T-helper 1 cell treated with Interleukin-12 subunit alpha and Interleukin-12 subunit beta and Interleukin-4 antibody, amounts not matched to agents 30 μg/mL and 1 μg/mL, for 36 hours (primary cell): ENCODE results near the gene SH3RF3.

ENCODE experiments used
- H3K27ac Mint-ChIP-seq: one replicate; pipeline ENCODE4 v1.8.0; 2021; ENCODE audit warnings: mild to moderate bottlenecking, mixed read lengths
- H3K27me3 Mint-ChIP-seq: one replicate; pipeline ENCODE4 v1.8.0; 2021; ENCODE audit warnings: low read depth, mixed read lengths
- H3K36me3 Mint-ChIP-seq: one replicate; pipeline ENCODE4 v1.8.0; 2021; ENCODE audit warnings: low read depth, mixed read lengths
- H3K4me1 Mint-ChIP-seq: one replicate; pipeline ENCODE4 v1.8.0; 2021; ENCODE audit warnings: low read depth, mixed read lengths
- H3K4me3 Mint-ChIP-seq: one replicate; pipeline ENCODE4 v1.8.0; 2021; ENCODE audit warnings: mild to moderate bottlenecking, moderate library complexity, mixed read lengths
- H3K9me3 Mint-ChIP-seq: one replicate; pipeline ENCODE4 v1.8.0; 2021; ENCODE audit warnings: mixed read lengths

Gene SH3RF3

DNA sequence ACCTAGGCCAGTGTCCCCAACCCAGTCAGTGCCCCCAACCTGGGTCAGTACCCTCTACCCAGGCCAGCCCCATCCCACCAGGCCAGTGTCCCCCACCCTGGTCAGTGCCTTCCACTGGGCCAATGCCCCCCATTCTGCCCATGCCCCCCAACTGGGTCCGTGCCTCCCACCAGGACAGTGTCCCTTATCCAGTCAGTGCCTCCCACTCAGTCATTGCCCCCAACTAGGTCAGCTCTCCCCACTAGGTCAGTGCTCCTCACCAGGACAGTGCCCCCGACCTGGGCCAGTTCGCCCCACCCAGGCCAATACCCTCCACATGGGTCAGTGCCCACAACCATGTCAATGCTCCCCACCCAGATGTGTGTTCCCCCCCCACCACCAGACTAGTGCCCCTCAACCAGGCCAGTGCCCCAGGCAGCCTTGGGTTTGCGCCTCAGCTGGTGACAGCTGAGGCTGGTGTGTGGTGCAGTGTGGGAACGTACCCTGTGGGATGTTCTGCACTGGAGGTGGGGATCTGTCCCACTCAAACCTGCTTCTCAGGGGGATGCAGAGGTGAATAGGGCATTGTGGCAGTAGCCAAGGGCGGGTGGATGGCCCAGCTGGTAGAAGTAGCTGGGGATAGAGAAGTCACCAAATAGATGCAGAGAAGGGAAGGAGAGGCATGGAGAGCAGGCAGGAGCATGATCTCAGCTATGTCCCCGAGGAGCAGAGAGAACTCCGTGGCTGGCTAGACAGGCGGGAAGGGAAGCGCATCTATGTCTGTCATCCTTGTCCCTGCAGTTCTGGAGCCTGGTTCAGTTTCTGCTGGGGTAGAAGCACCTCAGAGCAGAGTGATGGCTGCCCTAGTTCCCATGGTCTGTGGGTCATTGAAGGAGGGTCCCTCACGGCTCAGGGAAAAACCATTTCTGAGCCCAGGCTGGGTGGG, 168.8 kb downstream of the SH3RF3 start:
- Mint-ChIP-seq H3K36me3 (no peaks in the 10 kb centered on the region), H3K27ac (no peak overlapping the region)

DNA sequence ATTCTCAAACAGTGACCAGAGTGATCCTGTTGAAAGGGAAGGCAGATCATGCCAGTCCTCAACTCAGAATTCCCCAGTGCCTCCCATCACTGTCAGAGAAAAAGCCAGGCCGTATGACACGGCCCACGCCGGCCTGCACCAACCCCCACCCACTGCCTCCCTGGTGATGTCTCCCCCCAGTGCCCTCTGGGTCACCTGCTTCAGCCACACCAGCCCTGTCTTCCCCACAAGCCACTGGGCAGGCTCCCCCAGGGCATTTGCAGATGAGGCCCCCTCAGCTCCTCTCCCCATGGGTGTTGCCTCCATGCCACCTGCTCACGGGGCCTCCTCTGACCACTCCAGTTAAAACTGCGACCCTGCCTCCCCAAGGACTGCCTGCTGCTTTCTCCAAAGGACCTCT, 169.8 kb downstream of the SH3RF3 start:
- Mint-ChIP-seq H3K36me3 (no peaks in the 10 kb centered on the region), H3K4me1 (peaks cover 4% of the 10 kb centered on the region), H3K27me3 (no peaks in the 10 kb centered on the region), H3K9me3 (no peaks in the 10 kb centered on the region), H3K4me3 (no peak overlapping the region), H3K27ac (no peak overlapping the region)

More for the DNA sequence above, 168.8 kb downstream of the SH3RF3 start:
- Mint-ChIP-seq H3K9me3 (no peaks in the 10 kb centered on the region), H3K27me3 (no peaks in the 10 kb centered on the region), H3K4me3 (no peak overlapping the region), H3K4me1 (peaks cover 4% of the 10 kb centered on the region)

DNA sequence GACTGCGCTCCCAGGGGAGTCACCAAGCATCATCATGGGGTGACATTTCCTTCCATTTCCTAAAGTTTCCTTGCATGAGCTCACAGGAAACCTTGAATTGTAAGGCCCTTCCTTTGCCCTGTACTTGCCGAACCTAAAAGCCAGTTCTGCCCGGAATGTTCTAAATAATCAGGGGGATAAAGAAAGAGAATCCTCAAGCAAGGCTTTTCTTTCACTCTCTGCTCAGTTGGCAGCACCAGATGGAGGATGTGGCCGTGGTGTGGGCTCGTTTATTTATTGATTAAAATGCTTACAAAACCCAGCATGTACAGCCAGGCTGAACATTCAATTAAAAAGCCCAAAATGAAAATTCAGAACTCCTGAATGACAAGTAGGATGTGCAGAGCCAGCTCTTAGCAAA, 170.5 kb downstream of the SH3RF3 start:
- Mint-ChIP-seq H3K4me3 (no peak overlapping the region), H3K27me3 (no peaks in the 10 kb centered on the region), H3K36me3 (no peaks in the 10 kb centered on the region), H3K4me1 (peaks cover 4% of the 10 kb centered on the region), H3K27ac (no peak overlapping the region), H3K9me3 (no peaks in the 10 kb centered on the region)

DNA sequence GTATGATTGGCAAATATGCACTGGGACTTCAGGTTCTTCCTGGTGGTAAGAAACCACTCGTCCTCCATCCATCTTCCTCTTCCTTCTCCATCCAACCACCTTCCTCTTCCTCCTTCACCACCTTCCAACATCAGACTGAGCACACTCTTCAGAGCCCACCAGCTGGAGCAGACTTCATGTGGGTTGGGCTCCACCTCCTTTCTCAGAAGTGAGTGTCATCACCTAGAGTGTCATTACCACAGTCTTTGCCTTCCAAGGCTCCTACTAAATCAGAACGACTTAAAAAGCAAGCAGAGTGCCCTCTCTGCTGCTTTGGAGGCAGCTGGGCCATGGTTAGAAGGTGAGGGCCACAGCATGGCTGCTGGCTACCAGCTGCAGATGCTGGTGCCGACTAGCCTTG, 171.6 kb downstream of the SH3RF3 start:
- H3K4me1 Mint-ChIP-seq: no peaks in the 10 kb centered on the region
- H3K9me3 Mint-ChIP-seq: no peaks in the 10 kb centered on the region
- H3K4me3 Mint-ChIP-seq: no peak overlapping the region
- H3K36me3 Mint-ChIP-seq: no peaks in the 10 kb centered on the region
- no peak overlapping the region for H3K27ac Mint-ChIP-seq
- H3K27me3 Mint-ChIP-seq: no peaks in the 10 kb centered on the region

DNA sequence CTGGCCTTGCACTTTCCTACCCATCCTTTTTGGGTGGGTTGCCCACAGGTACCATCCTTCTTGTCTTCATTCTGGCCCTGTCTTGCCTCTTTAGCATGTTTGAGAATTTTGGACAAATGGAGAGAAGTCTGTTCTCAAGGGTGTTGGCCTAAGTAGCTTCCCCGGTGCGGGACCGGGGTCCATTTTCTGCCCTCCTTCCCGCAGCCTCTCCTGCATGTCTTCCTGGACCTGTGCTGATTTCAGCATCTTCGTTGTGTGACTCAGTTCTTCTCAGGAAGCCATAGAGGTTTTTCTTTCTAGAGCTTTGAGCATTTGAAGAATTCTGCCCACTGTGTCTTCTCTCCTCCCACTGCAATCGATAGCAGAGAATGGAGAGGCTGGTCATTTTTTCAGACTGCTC, 172.7 kb downstream of the SH3RF3 start:
- H3K9me3 Mint-ChIP-seq: no peaks in the 10 kb centered on the region
- no peaks in the 10 kb centered on the region for H3K36me3 Mint-ChIP-seq
- H3K27me3 Mint-ChIP-seq: no peaks in the 10 kb centered on the region
- H3K4me1 Mint-ChIP-seq: no peaks in the 10 kb centered on the region
- H3K4me3 Mint-ChIP-seq: no peak overlapping the region
- H3K27ac Mint-ChIP-seq: no peak overlapping the region

DNA sequence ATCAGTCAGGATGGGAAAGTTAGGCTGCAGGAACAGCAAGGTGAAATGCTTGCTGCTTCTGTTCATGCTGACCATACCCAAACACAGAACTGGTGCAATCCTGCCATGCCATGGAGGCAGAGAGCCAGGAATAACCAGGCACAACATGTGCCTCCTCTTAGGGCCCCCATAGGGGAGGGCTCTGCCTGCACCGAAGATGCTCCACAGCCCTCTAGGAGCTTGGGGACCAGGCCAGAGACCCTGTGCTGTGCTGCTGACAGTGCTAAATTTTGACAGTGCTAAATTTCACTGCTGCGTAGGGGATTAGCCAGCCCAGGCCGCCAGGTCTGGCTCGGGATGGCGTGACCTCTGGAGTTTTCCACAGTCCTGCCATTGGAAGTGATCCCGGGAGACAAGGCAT, 173.3 kb downstream of the SH3RF3 start:
- no peaks in the 10 kb centered on the region for H3K27me3 Mint-ChIP-seq
- H3K4me3 Mint-ChIP-seq: no peak overlapping the region
- H3K9me3 Mint-ChIP-seq: no peaks in the 10 kb centered on the region
- no peak overlapping the region for H3K27ac Mint-ChIP-seq
- no peaks in the 10 kb centered on the region for H3K36me3 Mint-ChIP-seq
- H3K4me1 Mint-ChIP-seq: no peaks in the 10 kb centered on the region

DNA sequence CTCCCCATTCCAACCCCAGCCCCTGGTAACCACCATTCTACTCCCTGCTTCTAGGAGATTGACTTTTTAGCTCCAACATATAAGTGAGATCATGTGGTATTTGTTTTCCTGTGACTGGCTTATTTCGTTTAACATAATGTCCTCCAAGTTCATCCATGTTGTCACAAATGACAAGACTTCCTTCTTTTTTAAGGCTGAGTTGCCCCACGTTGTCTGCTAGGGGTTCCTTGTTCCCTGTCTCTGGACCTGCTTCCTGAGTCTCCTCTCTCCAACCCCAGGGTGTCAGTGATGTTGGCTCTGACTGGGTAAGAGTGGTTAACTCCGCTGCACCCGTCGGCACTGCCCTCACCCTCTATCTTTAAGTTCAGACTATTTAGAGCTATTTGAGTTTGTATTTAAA, 175.2 kb downstream of the SH3RF3 start:
- Mint-ChIP-seq H3K4me3 (no peak overlapping the region), H3K36me3 (no peaks in the 10 kb centered on the region), H3K27ac (no peak overlapping the region), H3K27me3 (no peaks in the 10 kb centered on the region), H3K9me3 (no peaks in the 10 kb centered on the region), H3K4me1 (no peaks in the 10 kb centered on the region)

DNA sequence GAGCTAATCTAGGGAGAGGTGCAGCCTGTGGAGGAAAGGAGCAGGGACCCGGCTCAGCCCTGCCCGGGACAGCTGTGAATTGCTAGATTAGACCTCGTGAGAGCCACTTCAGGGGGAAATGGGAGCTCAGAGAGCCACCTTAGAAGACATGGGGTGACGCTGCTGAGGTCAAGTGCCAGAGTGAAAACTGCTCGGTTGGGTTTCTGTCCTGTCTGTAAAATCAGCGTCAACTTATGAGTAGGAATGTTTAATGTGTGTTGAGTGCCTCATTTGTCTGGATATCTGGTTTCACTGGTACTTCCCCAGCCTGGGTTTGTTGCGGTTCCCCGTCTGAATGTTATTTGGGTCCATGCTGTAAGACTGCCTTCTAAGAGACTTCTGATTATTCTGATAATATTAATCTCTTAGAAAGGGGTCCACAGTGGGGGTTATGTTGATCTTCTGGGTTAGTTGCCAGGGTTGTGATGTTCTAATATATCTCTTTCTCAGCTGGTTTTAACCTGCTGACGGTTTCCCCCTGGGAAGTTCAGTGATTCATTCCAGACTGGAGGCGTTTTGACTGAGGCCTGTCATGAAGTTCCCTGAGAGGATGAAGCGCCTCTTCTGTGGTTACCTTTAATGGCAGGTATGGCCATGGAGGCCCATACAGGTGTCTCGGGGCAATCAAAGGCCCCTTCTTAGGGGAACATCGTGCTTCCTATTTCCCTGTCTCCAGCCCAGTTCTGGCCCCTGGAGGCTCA, 175.9 kb downstream of the SH3RF3 start:
- Mint-ChIP-seq H3K27me3 (no peaks in the 10 kb centered on the region), H3K9me3 (no peaks in the 10 kb centered on the region), H3K4me3 (no peak overlapping the region), H3K36me3 (no peaks in the 10 kb centered on the region), H3K4me1 (no peaks in the 10 kb centered on the region), H3K27ac (no peak overlapping the region)

DNA sequence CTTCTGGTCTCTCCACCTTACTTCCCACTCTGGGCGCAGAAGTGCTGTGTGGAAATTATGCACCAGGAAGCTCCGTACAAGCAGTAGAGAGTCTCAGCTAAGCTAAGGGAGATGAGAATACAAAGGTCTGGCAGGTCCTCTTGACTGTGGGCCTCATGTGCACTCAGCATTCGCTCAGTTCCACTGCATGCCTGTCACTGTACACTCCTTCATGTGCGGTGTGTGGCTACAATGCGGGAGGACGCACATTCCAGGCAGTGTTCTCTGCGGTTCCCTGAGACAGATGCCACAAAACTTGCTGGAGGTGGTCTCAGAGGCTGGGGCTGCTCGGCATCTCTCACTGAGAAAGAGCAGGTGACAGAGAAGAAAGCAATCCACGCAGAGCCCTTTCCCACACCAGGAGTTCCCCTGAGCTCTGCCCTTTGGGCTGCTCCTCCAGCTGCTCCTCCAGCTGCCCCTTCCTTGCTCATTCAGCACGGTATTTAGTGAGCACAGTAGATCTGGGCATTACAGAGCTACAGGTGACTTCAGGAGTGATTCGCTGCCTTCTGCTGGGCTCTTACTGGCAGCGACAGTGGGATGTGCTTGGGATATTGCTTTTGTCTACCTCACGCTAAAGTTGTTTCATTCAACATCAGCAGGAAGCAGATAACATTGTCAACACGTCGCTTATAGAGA, 176.6 kb downstream of the SH3RF3 start:
- no peaks in the 10 kb centered on the region for H3K36me3 Mint-ChIP-seq
- no peaks in the 10 kb centered on the region for H3K9me3 Mint-ChIP-seq
- no peaks in the 10 kb centered on the region for H3K4me1 Mint-ChIP-seq
- no peaks in the 10 kb centered on the region for H3K27me3 Mint-ChIP-seq
- no peak overlapping the region for H3K4me3 Mint-ChIP-seq
- no peak overlapping the region for H3K27ac Mint-ChIP-seq

DNA sequence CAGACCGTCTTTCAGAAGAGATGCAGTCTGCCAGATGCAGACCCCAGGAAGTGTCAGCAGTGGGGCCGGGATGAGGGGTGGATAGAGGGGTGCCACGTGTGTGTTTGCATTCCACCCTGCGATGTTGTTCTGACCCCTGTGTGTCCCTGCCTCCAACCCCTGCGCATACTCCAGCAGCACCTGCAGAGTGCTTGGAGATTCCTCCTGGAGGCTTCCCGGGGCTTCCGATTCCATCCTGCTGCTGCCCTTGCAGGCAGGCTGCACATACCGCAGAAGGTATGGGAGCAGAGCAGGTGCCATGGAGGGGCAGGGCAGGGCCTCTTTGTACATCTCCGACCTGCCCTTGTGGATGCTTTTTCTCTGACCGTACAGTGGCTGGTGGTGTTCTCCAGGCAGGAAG, 177.2 kb downstream of the SH3RF3 start:
- Mint-ChIP-seq H3K27me3 (no peaks in the 10 kb centered on the region), H3K9me3 (no peaks in the 10 kb centered on the region), H3K4me3 (no peak overlapping the region), H3K4me1 (no peaks in the 10 kb centered on the region), H3K27ac (no peak overlapping the region), H3K36me3 (no peaks in the 10 kb centered on the region)

DNA sequence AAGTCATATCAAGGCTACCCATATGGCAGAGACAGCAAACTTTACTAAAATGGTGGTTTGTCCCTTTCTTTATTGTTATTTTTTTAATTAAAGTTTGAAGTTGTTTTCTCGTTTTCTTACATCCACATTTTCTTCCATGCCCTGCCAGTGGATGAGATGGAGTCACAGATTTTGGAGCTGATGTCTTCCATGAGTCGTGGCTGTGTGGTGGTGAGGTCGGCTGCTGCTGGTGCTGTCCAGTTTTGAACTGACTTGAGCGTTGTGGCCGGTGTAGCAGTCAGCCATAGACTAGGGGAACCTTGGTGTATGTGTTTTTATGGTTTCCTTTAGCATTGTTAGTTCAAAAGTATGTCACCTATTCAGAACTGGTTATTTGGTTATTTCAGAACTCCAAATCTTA, 182.8 kb downstream of the SH3RF3 start:
- no peaks in the 10 kb centered on the region for H3K36me3 Mint-ChIP-seq
- H3K27me3 Mint-ChIP-seq: peaks cover 16% of the 10 kb centered on the region
- H3K27ac Mint-ChIP-seq: no peak overlapping the region
- H3K4me1 Mint-ChIP-seq: no peaks in the 10 kb centered on the region
- no peak overlapping the region for H3K4me3 Mint-ChIP-seq
- no peaks in the 10 kb centered on the region for H3K9me3 Mint-ChIP-seq

DNA sequence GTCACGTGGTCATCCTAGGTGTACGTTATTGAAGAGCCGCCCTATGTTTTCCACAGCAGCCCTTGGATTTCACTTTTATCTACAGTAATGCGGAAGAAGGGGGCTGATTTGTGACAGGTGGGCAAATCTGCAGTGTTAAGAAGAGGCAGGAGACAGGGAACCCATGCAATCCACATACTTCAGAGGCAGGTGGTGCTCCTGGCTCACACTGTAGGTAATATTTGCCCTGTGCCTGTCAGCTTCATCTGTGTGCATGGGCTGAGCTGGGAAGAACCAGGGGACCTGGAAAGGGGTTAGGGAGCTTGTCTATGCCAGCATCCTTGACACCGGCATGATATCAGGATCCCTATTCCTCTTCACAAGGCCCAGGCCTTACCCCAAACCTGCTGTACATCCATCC, 183.9 kb downstream of the SH3RF3 start:
- H3K36me3 Mint-ChIP-seq: no peaks in the 10 kb centered on the region
- no peaks in the 10 kb centered on the region for H3K9me3 Mint-ChIP-seq
- no peak overlapping the region for H3K27ac Mint-ChIP-seq
- H3K27me3 Mint-ChIP-seq: peaks cover 16% of the 10 kb centered on the region
- H3K4me1 Mint-ChIP-seq: no peaks in the 10 kb centered on the region
- H3K4me3 Mint-ChIP-seq: no peak overlapping the region

DNA sequence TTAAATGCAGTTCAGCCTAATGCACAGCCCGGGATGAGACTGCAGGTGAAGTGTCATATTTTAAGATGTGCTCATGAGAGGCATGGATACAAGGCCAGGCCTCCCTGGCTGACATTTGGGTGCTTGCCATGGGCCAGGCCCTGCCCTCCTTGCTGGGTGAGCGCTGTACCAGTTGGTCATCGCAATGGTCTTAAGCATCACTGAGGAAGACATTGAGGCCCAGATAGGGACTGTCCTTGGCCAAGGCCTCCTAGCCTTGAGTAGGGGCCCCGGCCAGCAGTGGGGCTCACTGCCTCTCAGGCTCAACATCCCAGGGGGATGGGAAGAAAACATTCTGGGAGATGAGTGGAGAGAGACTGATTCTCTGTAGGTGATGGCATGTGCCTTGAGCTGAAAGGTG, 184.3 kb downstream of the SH3RF3 start:
- H3K27me3 Mint-ChIP-seq: peaks cover 16% of the 10 kb centered on the region
- no peaks in the 10 kb centered on the region for H3K4me1 Mint-ChIP-seq
- H3K9me3 Mint-ChIP-seq: no peaks in the 10 kb centered on the region
- H3K27ac Mint-ChIP-seq: no peak overlapping the region
- no peak overlapping the region for H3K4me3 Mint-ChIP-seq
- H3K36me3 Mint-ChIP-seq: no peaks in the 10 kb centered on the region

DNA sequence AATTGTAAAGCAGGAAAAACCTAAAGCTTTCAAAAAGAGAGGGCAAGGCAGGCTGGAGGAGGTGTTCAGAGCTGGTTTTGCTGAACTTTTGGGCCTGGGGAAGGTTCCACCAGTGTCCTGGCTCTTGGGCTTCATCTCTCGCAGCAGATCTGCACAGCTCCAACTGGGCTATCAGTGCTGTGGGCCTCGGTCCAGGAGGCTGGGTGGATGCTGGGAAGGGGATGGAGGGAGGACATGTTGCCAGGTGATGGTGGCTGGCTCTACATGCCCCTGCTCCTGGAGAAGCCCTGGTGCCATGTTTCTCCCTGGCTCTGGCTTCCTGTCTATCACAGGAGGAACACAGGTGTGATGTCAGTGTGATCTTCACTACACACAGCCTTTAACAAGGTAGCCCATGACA, 187.1 kb downstream of the SH3RF3 start:
- no peaks in the 10 kb centered on the region for H3K9me3 Mint-ChIP-seq
- no peak overlapping the region for H3K27ac Mint-ChIP-seq
- H3K36me3 Mint-ChIP-seq: no peaks in the 10 kb centered on the region
- H3K4me1 Mint-ChIP-seq: peaks cover 4% of the 10 kb centered on the region
- no peak overlapping the region for H3K4me3 Mint-ChIP-seq
- peaks cover 38% of the 10 kb centered on the region for H3K27me3 Mint-ChIP-seq
